Tibial nerve (tissue), 4 donors: Measurements from ENCODE around the gene RNF167. TPM values are rescaled to one million over a fixed set of nuclear protein-coding genes. Genes with fewer than 3 reads are reported as not detected.

Experiments
- DNase-seq, 2 donors: peaks; one replicate each; pipeline ENCODE4 v3.0.0-alpha.2; 2019; ENCODE audit warnings: low spot score in 2 of 2
- H3K27ac ChIP-seq, 4 donors: fragments of 200-600 bp; sonication (generic) in 3 of 4; one replicate each; pipeline ENCODE4 v1.5.1; 2017 to 2019; ENCODE audit warnings: mild to moderate bottlenecking in 1 of 4
- H3K27me3 ChIP-seq, 2 donors: fragments of 200-600 bp; sonication (generic) in 1 of 2; one replicate each; pipeline versions ENCODE4 v1.5.1 to v1.6.0; 2017 to 2019
- H3K36me3 ChIP-seq, 3 donors: fragments of 200-600 bp; sonication (generic); one replicate each; pipeline ENCODE4 v1.5.1; 2018 to 2019
- H3K4me1 ChIP-seq, 4 donors: fragments of 200-600 bp; sonication (generic) in 3 of 4; one replicate each; pipeline ENCODE4 v1.5.1; 2017 to 2019
- H3K4me3 ChIP-seq, 4 donors: fragments of 200-600 bp; sonication (generic) in 3 of 4; one replicate each; pipeline ENCODE4 v1.5.1; 2017 to 2019; ENCODE audit warnings: mild to moderate bottlenecking in 1 of 4, moderate library complexity in 1 of 4
- H3K9me3 ChIP-seq, 4 donors: fragments of 200-600 bp; sonication (generic) in 3 of 4; one replicate each; pipeline ENCODE4 v1.5.1; 2017 to 2019
- CTCF ChIP-seq, 5 experiments: fragments of 200-600 bp in 3 of 5; fragments of 450-650 bp in 2 of 5; sonication (generic) in 3 of 5; IDR thresholded peaks; one replicate each; pipeline ENCODE4 v1.5.1; 2016 to 2019; ENCODE audit warnings: antibody characterized with exemption in 5 of 5, mild to moderate bottlenecking in 3 of 5, moderate library complexity in 2 of 5
- EP300 ChIP-seq, 2 donors: sonication (generic); formaldehyde crosslinking; IDR thresholded peaks; one replicate each; pipeline ENCODE4 v1.6.1; 2017; ENCODE audit warnings: antibody characterized with exemption in 2 of 2, mild to moderate bottlenecking in 1 of 2
- POLR2A ChIP-seq, 2 donors: fragments of 450-650 bp; IDR thresholded peaks; one replicate each; pipeline ENCODE4 v1.6.1; 2017; ENCODE audit warnings: antibody characterized with exemption in 2 of 2, mild to moderate bottlenecking in 2 of 2, moderate library complexity in 2 of 2
- WGBS, 2 donors: methylation state at CpG; one replicate each; pipeline ENCODE4 v1.1.5; 2018; 5-methylcytosine and 5-hydroxymethylcytosine counted together
- total RNA-seq, 4 donors: library from RNA; depleted of rRNA; stranded (reverse); fragments of >200 nt; gene quantifications; one replicate each; pipeline ENCODE4 v1.1.0, GENCODE V29; 2016

The RNF167 gene
- total RNA-seq, 4 donors from 2014 or later, result 45.0 to 55.0 (median 51.4) TPM

- Histone ChIP-seq H3K9me3 (no peaks in the 10 kb centered on the region), H3K36me3 (peaks cover 6 to 88% (median 32%) of the 10 kb centered on the region in 3 donors), H3K27ac (no peak overlapping the region), H3K4me3 (no peak overlapping the region), H3K27me3 (peaks cover 0 to 3% of the 10 kb centered on the region in 2 donors), H3K4me1 (peaks cover 0 to 7% (median 4%) of the 10 kb centered on the region in 4 donors)
- TF ChIP-seq CTCF (IDR thresholded peaks at IDR 0.05) (no peak), POLR2A (IDR thresholded peaks at IDR 0.05) (no peak), EP300 (IDR thresholded peaks at IDR 0.05) (no peak)
- DNase-seq, result no peak
- WGBS, 2 donors, result 83% methylated on average over 27 of the region's 31 CpGs
Measured at GRCh38 chr17:4893721-4894560, 46.1 kb upstream of the RNF167 start.

DNA sequence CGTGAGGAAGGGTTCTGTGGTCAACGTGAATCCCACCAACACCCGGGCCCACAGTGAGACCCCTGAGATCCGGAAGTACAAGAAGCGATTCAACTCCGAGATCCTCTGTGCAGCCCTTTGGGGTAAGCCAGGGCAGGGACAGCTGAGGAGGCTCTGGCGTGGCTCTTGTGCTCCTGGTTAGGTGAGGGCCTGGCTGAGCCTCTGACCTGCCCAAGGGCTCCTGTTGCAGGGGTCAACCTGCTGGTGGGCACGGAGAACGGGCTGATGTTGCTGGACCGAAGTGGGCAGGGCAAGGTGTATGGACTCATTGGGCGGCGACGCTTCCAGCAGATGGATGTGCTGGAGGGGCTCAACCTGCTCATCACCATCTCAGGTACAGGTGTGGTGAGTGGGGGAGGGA lies 44.9 kb upstream of the RNF167 start:
- TF ChIP-seq EP300 (IDR thresholded peaks at IDR 0.05), result no peak
- TF ChIP-seq CTCF (IDR thresholded peaks at IDR 0.05), result no peak
- no peak for TF ChIP-seq POLR2A (IDR thresholded peaks at IDR 0.05)
- Histone ChIP-seq H3K27me3 (peaks cover 0 to 14% of the 10 kb centered on the region in 2 donors), H3K4me1 (peaks cover 0 to 19% (median 10%) of the 10 kb centered on the region in 4 donors), H3K9me3 (no peaks in the 10 kb centered on the region), H3K4me3 (no peak overlapping the region), H3K27ac (no peak overlapping the region), H3K36me3 (peaks cover 6 to 76% (median 27%) of the 10 kb centered on the region in 3 donors)
- no peak for DNase-seq
- WGBS, 2 donors, result 90 to 93% methylated on average over 13 of the region's 13 CpGs

- Histone ChIP-seq H3K4me3 (no peak overlapping the region), H3K27me3 (peaks cover 0 to 16% of the 10 kb centered on the region in 2 donors), H3K27ac (no peak overlapping the region), H3K36me3 (peaks cover 6 to 69% (median 21%) of the 10 kb centered on the region in 3 donors), H3K4me1 (peaks cover 0 to 26% (median 14%) of the 10 kb centered on the region in 4 donors), H3K9me3 (no peaks in the 10 kb centered on the region)
- TF ChIP-seq EP300 (IDR thresholded peaks at IDR 0.05) (no peak), CTCF (IDR thresholded peaks at IDR 0.05) (no peak), POLR2A (IDR thresholded peaks at IDR 0.05) (no peak)
- no peak for DNase-seq
- 69 to 73% methylated on average over 26 to 27 of the region's 27 CpGs for WGBS, 2 donors
Measured at GRCh38 chr17:4895657-4896331, 44.3 kb upstream of the RNF167 start.

- Histone ChIP-seq H3K36me3 (peaks cover 6 to 61% (median 21%) of the 10 kb centered on the region in 3 donors), H3K27ac (no peak overlapping the region), H3K9me3 (no peaks in the 10 kb centered on the region), H3K27me3 (peaks cover 0 to 16% of the 10 kb centered on the region in 2 donors), H3K4me1 (peaks cover 0 to 33% (median 14%) of the 10 kb centered on the region in 4 donors), H3K4me3 (no peak overlapping the region)
- WGBS, 2 donors, result 88 to 89% methylated on average over 17 to 27 of the region's 27 CpGs
- no peak for DNase-seq
- TF ChIP-seq POLR2A (IDR thresholded peaks at IDR 0.05), result no peak
- no peak for TF ChIP-seq EP300 (IDR thresholded peaks at IDR 0.05)
- TF ChIP-seq CTCF (IDR thresholded peaks at IDR 0.05), result no peak
Measured at GRCh38 chr17:4896332-4897197, 43.5 kb upstream of the RNF167 start.
